Measurements from ENCODE around the gene KIF22.

GRCh38 chr16:29821643-29822115 is 31.1 kb downstream of the KIF22 start:
- TF ChIP-seq CTCF (IDR thresholded peaks at IDR 0.05; ENCODE audit: insufficient read depth, low read length, poor library complexity, severe bottlenecking) (no peak), EZH2phosphoT487 (conservative IDR thresholded peaks at IDR 0.05; ENCODE audit: low read length) (no peak)

Data from SU-DHL-6 (cell line).